GM23338 (cell line): Measurements from ENCODE around the gene LHX5. TPM values are rescaled to one million over a fixed set of nuclear protein-coding genes. Genes with fewer than 3 reads are reported as not detected.

Experiments used
- ATAC-seq: fragments of 200-7000 bp; cut with Tn5 transposase; 3 replicates; pipeline ENCODE4 v1.9.1; 2020
- DNase-seq: peaks from one replicate; pipeline ENCODE4 v3.0.0-alpha.2; 2015; ENCODE audit warnings: low spot score
- H2AFZ ChIP-seq: fragments of 200-600 bp; sonication (generic); 2 replicates; pipeline ENCODE4 v1.8.0; 2016; ENCODE audit warnings: antibody characterized with exemption, mild to moderate bottlenecking, moderate library complexity
- H3F3A ChIP-seq: fragments of 200-600 bp; sonication (generic); replicated peaks from 2 replicates; pipeline ENCODE4 v1.8.0; 2017; ENCODE audit warnings: antibody characterized with exemption, mixed run types, low read depth
- H3K27ac ChIP-seq: fragments of 200-600 bp; sonication (generic); 2 replicates; pipeline ENCODE4 v1.6.1; 2016; ENCODE audit warnings: low read depth
- H3K27me3 ChIP-seq: fragments of 200-600 bp; sonication (generic); 2 replicates; pipeline ENCODE4 v1.8.0; 2016; ENCODE audit warnings: mild to moderate bottlenecking, mixed run types, moderate library complexity; ENCODE audit not compliant: insufficient read depth
- H3K36me3 ChIP-seq: fragments of 200-600 bp; sonication (generic); 2 replicates; pipeline ENCODE4 v1.8.0; 2016; ENCODE audit warnings: mild to moderate bottlenecking; ENCODE audit not compliant: insufficient read depth
- H3K4me1 ChIP-seq: fragments of 200-600 bp; sonication (generic); 2 replicates; pipeline ENCODE4 v1.8.0; 2016; ENCODE audit warnings: mild to moderate bottlenecking, moderate library complexity; ENCODE audit not compliant: insufficient read depth
- H3K4me2 ChIP-seq: fragments of 200-600 bp; sonication (generic); 2 replicates; pipeline ENCODE4 v1.7.1; 2017; ENCODE audit warnings: mixed run types
- H3K4me3 ChIP-seq: fragments of 200-600 bp; sonication (generic); 2 replicates; pipeline ENCODE4 v1.6.1; 2016; ENCODE audit warnings: mixed run types
- H3K79me2 ChIP-seq: fragments of 200-600 bp; sonication (generic); replicated peaks from 2 replicates; pipeline ENCODE4 v1.8.0; 2017; ENCODE audit warnings: mild to moderate bottlenecking; ENCODE audit not compliant: insufficient read depth
- H3K9me2 ChIP-seq: fragments of 200-600 bp; sonication (generic); 2 replicates; pipeline ENCODE4 v1.8.0; 2017; ENCODE audit not compliant: insufficient read depth
- H4K20me1 ChIP-seq: fragments of 200-600 bp; sonication (generic); replicated peaks from 2 replicates; pipeline ENCODE4 v1.8.0; 2017; ENCODE audit warnings: mild to moderate bottlenecking; ENCODE audit not compliant: insufficient read depth
- H3K27ac Mint-ChIP-seq: 2 replicates; pipeline ENCODE4 v1.8.0; 2020; ENCODE audit warnings: inconsistent platforms, mild to moderate bottlenecking, moderate library complexity, mixed read lengths
- H3K27me3 Mint-ChIP-seq: 3 replicates; pipeline ENCODE4 v1.8.0; 2022; ENCODE audit warnings: low read depth, mild to moderate bottlenecking, moderate library complexity, mixed read lengths, inconsistent platforms; ENCODE audit not compliant: insufficient read depth, poor library complexity
- H3K36me3 Mint-ChIP-seq: 3 replicates; pipeline ENCODE4 v1.8.0; 2021; ENCODE audit warnings: low read depth, mild to moderate bottlenecking, inconsistent platforms, moderate library complexity, mixed read lengths
- H3K4me1 Mint-ChIP-seq: 3 replicates; pipeline ENCODE4 v1.8.0; 2020; ENCODE audit warnings: mild to moderate bottlenecking, inconsistent platforms, mixed read lengths
- H3K4me3 Mint-ChIP-seq: 3 replicates; pipeline ENCODE4 v1.8.0; 2021; ENCODE audit warnings: moderate library complexity, mild to moderate bottlenecking, inconsistent platforms, mixed read lengths
- H3K9me3 Mint-ChIP-seq: 3 replicates; pipeline ENCODE4 v1.8.0; 2020; ENCODE audit warnings: moderate library complexity, mild to moderate bottlenecking, inconsistent platforms, mixed read lengths
- CTCF ChIP-seq, 2 experiments: fragments of 200-600 bp in 1 of 2; sonication (generic) in 1 of 2; conservative IDR thresholded peaks; 2 replicates each; pipeline versions ENCODE4 v1.5.1 to v1.6.1; 2016 to 2017; ENCODE audit warnings: antibody characterized with exemption in 2 of 2, low read depth in 2 of 2, mild to moderate bottlenecking in 2 of 2, moderate library complexity in 1 of 2
- EZH2 ChIP-seq: fragments of 200-600 bp; sonication (generic); IDR thresholded peaks from one replicate; pipeline ENCODE4 v1.8.0; 2017; ENCODE audit warnings: antibody characterized with exemption, mild to moderate bottlenecking, low read depth; ENCODE audit not compliant: unreplicated experiment
- EZH2phosphoT487 ChIP-seq: fragments of 200-600 bp; sonication (generic); IDR thresholded peaks from one replicate; pipeline ENCODE4 v1.8.1; 2018; ENCODE audit warnings: antibody characterized with exemption; ENCODE audit not compliant: unreplicated experiment
- NANOG ChIP-seq: IDR thresholded peaks from 2 replicates; pipeline ENCODE4 v1.6.1; 2016; ENCODE audit warnings: antibody characterized with exemption, borderline replicate concordance
- POLR2AphosphoS5 ChIP-seq: IDR thresholded peaks from 2 replicates; pipeline ENCODE4 v1.6.1; 2016; ENCODE audit warnings: antibody characterized with exemption, low read depth
- REST ChIP-seq: IDR thresholded peaks from one replicate; pipeline ENCODE4 v1.6.1; 2018; ENCODE audit warnings: antibody characterized with exemption; ENCODE audit not compliant: unreplicated experiment
- STAT1 ChIP-seq: IDR thresholded peaks from one replicate; pipeline ENCODE4 v1.6.1; 2016; ENCODE audit warnings: antibody characterized with exemption; ENCODE audit not compliant: unreplicated experiment
- ZNF114 ChIP-seq: fragments of 250-450 bp; sonication (Bioruptor Pico); IDR thresholded peaks from 2 replicates; pipeline ENCODE4 v1.5.0; 2020; ENCODE audit warnings: mild to moderate bottlenecking, moderate library complexity
- ZNF462 ChIP-seq: fragments of 250-450 bp; sonication (Bioruptor Pico); IDR thresholded peaks from 2 replicates; pipeline ENCODE4 v1.5.0; 2020; ENCODE audit warnings: mild to moderate bottlenecking, moderate library complexity
- polyA plus RNA-seq: library from polyadenylated mRNA; unstranded; fragments of >200 nt; fragmentation: Nextera tagmentation; extraction: Ambion mirVana; gene quantifications from 2 replicates; pipeline ENCODE4 v1.2.1, GENCODE V29; 2016
- total RNA-seq: library from RNA; depleted of rRNA; stranded (reverse); fragments of >200 nt; shearing (Covaris generic); gene quantifications from 2 replicates; pipeline ENCODE4 v1.2.3, GENCODE V29; 2014

LHX5 gene
- total and polyA plus RNA-seq, 2 experiments from 2014 or later, result 0.18 TPM; not detected in 1

GRCh38 chr12:113464452-113464775 lies 7.3 kb downstream of the LHX5 start:
- H4K20me1 ChIP-seq, result no peaks in the 10 kb centered on the region; the same call in 1 of the 2 replicates
- peak overlapping the region; percentile 58 for H3K4me3 ChIP-seq
- no peaks in the 10 kb centered on the region for H3K9me2 ChIP-seq
- peaks cover 43% of the 10 kb centered on the region for H3K4me1 ChIP-seq
- Mint-ChIP-seq H3K4me1 (peaks cover 39% of the 10 kb centered on the region), H3K27ac (no peak overlapping the region), H3K27me3 (peaks cover 79% of the 10 kb centered on the region), H3K4me3 (peak overlapping the region; percentile 64), H3K36me3 (no peaks in the 10 kb centered on the region; the same call in 2 of the 3 replicates), H3K9me3 (0 out of 3 replicates have a peak, but pooled peaks cover 3% of the 10 kb centered on the region)
- H3K27me3 ChIP-seq, result peaks cover 90% of the 10 kb centered on the region
- peaks cover 10% of the 10 kb centered on the region for H3F3A ChIP-seq
- TF ChIP-seq EZH2phosphoT487 (peak; percentile 14), POLR2AphosphoS5 (no peak), EZH2 (peak; percentile 12)
- peak overlapping the region; percentile 89 for H3K4me2 ChIP-seq
- H2AFZ ChIP-seq, result no peak overlapping the region; the same call in 1 of the 2 replicates
- DNase-seq (no peak), ATAC-seq (peak; percentile 1; the same call in 2 of the 3 replicates)
- no peak overlapping the region for H3K27ac ChIP-seq
- H3K36me3 ChIP-seq, result no peaks in the 10 kb centered on the region
- no peaks in the 10 kb centered on the region for H3K79me2 ChIP-seq

GRCh38 chr12:113463746-113464451 lies 7.8 kb downstream of the LHX5 start:
- peak; percentile 2 for ATAC-seq
- no peaks in the 10 kb centered on the region for H3K79me2 ChIP-seq
- H3K4me1 ChIP-seq, result peaks cover 38% of the 10 kb centered on the region
- peak; percentile 57 for DNase-seq
- Mint-ChIP-seq H3K27ac (no peak overlapping the region), H3K4me3 (peak overlapping the region; percentile 64), H3K36me3 (no peaks in the 10 kb centered on the region; the same call in 2 of the 3 replicates), H3K27me3 (peaks cover 74% of the 10 kb centered on the region), H3K4me1 (peaks cover 35% of the 10 kb centered on the region), H3K9me3 (0 out of 3 replicates have a peak, but pooled peaks cover 3% of the 10 kb centered on the region)
- peaks cover 85% of the 10 kb centered on the region for H3K27me3 ChIP-seq
- peaks cover 10% of the 10 kb centered on the region for H3F3A ChIP-seq
- H3K27ac ChIP-seq, result no peak overlapping the region
- H3K4me3 ChIP-seq, result peak overlapping the region; percentile 58
- H3K36me3 ChIP-seq, result no peaks in the 10 kb centered on the region
- H4K20me1 ChIP-seq, result no peaks in the 10 kb centered on the region; the same call in 1 of the 2 replicates
- H3K9me2 ChIP-seq, result no peaks in the 10 kb centered on the region
- peak overlapping the region; percentile 38 for H2AFZ ChIP-seq
- peak overlapping the region; percentile 89 for H3K4me2 ChIP-seq
- TF ChIP-seq ZNF114 (CRISPR knock-in tag) (no peak), EZH2 (peak; percentile 96), EZH2phosphoT487 (peak; percentile 77), CTCF (conservative IDR thresholded peaks at IDR 0.05; ENCODE audit: low read depth in 2 of 2) (no peak), REST (no peak), STAT1 (no peak), ZNF462 (CRISPR knock-in tag) (no peak), NANOG (no peak)
